ENCODE results near the gene ENTREP3. TPM values are rescaled to one million over a fixed set of nuclear protein-coding genes. Genes with fewer than 3 reads are reported as not detected.
"Not testable (repeated sequence)": the region's sequence is repeated elsewhere in the genome, so short reads cannot be mapped to it uniquely, and the experiment has no call there.

ENTREP3 gene
- total RNA-seq, 1 donor from 2014 or later: 6.9 TPM

- no peak for DNase-seq
These were observed 32.2 kb downstream of the ENTREP3 start for GRCh38 chr1:155223047-155223446.

- not testable (repeated sequence) for DNase-seq
These were observed 34.9 kb downstream of the ENTREP3 start for GRCh38 chr1:155220211-155220965.

DNA sequence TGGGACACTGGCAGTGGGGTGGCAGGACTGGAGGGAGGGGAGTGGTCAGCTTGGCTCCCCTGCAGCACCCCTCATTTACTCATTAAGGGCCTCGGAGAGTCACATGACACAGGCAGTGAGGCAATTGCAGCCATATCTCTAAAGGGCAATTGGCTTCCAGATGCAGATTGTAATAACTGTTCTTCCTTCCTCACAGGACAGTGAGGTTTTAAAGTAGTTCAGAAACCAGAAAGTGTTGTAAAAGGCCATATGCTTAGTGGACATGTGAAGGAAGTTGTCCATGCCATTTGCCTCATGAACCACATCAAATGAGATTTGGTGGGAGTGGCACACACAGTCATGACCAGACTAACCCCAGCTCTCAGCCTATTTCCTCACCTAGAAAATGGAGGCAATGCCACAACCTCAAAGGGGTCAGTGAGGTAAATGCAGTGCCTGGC is 35.7 kb downstream of the ENTREP3 start:
- DNase-seq: peak; percentile 37

GRCh38 chr1:155218854-155219591 is 36.3 kb downstream of the ENTREP3 start:
- DNase-seq: peak; percentile 74

DNA sequence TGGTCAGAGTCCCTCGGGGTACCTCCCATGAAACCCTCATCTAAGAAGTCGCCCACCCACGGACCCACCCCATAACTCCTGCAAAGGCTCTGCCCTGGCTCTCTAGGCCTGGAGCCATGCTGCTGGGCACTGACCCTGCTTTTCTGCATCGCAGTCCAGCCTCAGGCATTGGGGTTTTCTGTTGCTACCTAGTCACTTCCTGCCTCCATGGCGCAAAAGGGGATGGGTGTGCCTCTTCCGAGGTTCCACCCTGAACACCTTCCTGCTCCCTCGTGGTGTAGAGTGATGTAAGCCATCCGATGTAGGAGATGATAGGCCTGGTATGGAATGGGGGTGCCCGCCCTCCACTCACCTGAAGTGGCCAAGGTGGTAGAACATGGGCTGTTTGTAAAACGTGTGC is 40.6 kb downstream of the ENTREP3 start:
- DNase-seq: not testable (repeated sequence)

DNA sequence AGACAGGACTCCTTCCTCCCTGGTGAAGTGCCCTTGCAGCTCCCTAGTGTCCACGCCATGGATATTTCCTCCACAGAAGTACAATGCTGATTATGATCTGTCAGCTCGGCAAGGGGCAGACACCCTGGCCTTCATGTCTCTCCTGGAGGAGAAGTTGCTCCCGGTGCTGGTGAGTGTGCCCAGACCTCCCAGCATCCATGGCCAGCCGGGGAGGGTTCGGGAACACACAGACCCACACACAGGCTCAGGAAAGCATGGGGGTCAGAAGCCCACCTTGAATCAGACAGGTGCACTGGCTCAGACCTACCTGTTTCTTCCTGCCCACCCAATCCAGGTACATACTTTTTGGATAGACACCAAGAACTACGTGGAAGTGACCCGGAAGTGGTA is 43.2 kb downstream of the ENTREP3 start:
- DNase-seq: not testable (repeated sequence)

- peak; percentile 76 for DNase-seq
These were observed 43.8 kb downstream of the ENTREP3 start for GRCh38 chr1:155211381-155212050.

GRCh38 chr1:155210314-155211104 is 44.8 kb downstream of the ENTREP3 start:
- no peak for DNase-seq

GRCh38 chr1:155209312-155209721 is 46.0 kb downstream of the ENTREP3 start:
- no peak for DNase-seq

DNA sequence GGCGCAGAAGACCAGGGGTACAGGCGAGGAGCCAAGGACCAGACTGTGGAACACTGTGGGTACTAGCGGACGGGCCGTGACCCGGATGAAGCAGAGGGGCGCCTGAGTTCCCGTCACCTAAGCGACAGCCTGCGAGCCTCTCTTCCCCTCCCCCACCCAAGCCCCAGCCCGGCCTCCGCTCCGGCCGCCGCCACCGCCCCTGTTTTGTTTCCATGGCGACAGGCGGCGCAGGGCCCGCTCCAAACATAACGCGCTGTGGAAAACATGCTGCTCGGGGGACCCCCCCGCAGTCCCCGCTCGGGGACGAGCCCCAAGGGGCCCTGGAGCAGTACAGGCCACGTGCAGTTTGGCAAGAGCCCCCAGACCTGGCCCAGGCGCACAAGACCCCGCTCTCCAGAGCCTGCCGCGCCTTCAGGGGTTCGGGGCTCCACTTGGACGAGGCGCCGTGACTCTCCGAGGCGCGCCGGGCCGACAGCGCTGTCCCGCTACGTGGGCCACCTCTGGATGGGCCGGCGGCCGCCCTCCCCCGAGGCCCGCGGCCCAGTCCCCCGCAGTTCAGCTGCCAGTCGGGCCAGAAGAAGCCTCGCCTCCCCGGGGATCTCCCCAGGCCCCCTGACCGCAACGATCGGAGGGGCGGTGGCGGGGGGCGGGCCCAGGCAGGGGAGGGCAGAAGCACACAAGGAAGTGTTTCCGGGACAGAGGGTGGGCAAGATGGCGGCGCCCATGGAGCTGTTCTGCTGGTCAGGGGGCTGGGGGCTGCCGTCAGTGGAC is 46.6 kb downstream of the ENTREP3 start, which contains the start of gene MTX1:
Gene MTX1 (plus strand): TSS at position 155 of the 771 bp plus-strand sequence. CDS start 110 bp downstream, at position 265.
- DNase-seq: peak; percentile 98

DNA sequence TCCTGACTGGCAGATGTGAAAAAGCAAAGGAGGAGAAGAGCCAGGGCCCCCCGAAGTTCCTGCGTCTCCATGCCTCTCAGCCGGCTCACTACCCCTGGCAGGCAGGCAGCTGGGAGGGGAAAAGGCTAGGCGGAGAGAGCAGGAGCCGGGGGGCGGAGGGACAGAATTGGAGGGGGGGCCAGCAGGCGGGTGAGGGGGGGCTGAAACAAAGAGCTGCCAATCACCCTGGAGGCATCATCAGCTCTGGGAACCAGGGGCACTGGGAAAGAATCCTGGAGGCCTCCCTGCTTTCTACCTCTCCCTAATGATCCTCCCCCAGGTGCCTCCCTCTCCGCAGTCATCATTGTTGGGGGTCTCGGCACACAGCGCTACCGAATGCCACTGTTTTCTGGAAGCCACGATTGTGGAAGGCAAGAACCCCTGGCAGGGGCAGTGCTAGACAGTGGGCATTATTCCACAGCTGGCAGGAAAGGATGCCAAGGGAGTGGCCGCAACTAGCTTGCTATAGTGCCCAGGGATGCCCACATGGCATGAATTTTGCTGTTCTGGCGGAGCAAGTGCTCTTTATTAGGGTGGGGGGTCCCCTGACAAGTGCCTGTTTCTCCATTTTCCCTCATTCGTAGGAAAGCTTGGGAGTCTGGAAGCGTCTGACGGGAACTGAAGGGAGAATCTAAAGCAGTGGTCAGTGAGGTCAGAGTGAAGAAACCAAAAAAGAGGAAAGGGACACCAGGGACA is 47.3 kb downstream of the ENTREP3 start, which contains the start of gene THBS3:
Gene THBS3 (minus strand): TSS at position 92 of the 735 bp plus-strand sequence. CDS start 21 bp downstream, at position 71.
- DNase-seq: peak; percentile 88

DNA sequence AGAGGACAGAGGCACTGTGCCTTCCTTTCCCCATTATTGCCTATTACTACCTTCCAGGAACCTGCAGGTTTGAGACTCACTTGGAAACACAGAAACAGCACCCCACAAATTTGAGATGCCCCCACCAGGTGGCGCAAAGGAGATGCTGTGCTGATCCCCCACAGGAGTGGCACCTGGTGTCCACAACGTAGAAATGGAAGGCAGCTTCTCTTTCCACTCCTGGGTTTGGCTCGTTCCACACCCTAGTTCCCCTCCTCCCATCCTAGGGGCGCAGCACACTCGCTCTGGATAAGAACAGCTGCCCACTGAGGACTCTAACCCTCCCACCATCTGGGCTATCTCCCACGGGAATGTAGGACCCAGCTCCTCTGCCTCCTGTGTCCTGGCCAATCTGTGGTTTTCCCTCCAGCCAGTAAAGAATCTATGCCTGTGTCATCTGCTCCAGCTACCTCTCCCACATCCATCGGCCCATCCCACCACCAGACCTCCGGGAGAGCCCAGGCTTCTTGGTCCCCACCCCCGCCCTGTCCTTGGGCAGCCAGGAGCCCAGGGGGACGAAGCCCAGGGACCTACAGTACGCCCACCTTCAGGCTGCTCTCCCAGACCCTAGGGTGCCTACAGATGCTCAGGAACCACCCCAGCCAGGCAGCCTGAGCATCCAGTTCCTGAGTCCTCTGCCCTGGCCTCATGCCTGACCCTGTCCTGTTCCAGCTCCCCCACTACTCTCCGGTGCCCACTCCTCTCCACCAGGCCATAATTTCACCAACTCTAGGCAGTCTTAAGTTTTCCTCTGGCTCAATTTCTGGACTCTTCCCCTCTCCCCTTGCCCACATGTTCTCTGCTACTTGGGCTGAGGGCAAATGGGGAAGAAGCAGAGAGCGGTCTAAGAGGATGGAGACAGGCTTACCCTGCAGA is 48.1 kb downstream of the ENTREP3 start:
- peak; percentile 91 for DNase-seq

- no peak for DNase-seq
These were observed 49.2 kb downstream of the ENTREP3 start for GRCh38 chr1:155205969-155206593.

- DNase-seq: no peak
These were observed 50.2 kb downstream of the ENTREP3 start for GRCh38 chr1:155205035-155205434.

DNA sequence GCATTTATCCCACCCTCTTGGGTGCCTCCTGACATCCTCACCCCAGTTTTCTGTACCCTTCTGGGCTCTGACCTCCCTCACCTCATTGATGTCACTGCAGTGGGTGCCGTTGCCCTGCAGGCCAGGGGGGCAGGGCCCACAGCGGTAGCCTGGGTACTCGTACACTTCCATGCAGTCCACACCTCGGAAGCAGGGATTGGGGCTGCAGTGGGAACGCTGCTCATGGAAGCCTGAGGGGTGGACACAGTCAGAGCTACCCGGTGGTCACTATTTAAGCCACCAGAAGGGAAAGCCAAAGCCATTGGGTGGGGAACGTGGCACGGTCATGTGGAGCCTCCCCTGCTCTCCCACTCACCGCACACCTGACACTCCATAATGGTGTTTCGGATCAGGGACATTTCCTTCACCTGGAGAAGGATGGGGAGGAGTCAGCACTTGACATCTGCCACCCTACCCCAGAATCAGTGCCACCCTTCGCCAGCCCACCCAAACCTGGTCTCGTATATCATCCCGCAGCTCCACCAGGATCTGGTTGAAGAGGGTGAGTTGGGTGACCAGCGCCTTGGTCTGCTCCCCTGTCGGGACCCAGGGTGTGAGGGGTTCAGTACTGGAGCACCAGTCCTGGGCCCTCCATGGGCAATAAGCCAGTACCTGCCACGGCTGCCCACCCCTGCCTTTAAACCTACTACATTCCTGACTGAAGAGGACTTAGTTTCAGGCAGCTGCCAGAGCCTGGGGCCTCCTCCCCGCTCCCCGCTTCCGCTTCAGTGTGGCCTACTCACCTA is 52.4 kb downstream of the ENTREP3 start:
- no peak for DNase-seq

GRCh38 chr1:155202198-155202597 is 53.1 kb downstream of the ENTREP3 start:
- DNase-seq: no peak

DNA sequence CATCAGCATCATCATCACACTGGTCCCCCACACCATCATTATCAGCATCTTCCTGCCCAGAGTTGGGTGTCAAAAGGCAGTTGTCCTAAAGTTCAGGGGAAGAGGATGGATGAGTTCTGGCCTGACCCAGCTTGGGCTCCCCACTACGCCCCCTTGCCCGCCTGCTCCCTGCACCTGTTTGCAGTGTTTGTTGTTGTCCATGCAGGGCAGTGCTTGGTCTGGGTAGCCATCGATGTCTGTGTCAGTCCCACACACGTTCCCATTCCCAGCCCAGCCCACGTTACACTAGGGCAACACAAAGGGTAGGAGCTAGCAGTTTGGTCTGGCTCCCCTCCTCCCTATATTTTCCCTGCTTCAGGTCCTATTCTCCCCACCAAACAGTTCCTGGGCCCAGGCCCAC is 54.4 kb downstream of the ENTREP3 start:
- DNase-seq: no peak

DNA sequence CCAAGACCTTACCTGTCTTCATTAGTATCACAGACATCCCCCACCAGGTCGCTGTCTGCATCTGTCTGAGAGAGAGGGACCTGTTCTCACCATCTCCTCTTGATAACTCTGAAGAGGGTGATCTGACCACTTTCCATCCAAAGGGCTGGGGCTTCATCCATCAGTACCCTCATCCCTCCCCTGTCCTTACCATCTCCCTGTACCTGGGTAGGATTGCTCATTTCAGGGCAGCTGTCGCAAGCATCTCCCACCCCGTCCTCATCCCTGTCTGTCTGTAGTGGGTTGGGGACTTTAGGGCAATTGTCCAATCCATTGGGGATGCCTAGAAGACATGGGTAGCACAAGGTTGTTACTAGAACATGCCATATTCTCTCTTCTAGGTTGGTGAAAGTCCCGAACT is 55.5 kb downstream of the ENTREP3 start:
- DNase-seq: no peak

All from tongue (tissue), 2 donors.